Endothelial cell of umbilical vein (primary cell): ENCODE results near the gene SMIM14. TPM values are rescaled to one million over a fixed set of nuclear protein-coding genes. Genes with fewer than 3 reads are reported as not detected.

Experiments
- BruUV-seq: library from RNA; stranded (reverse); fragments of 400-500 nt; replicated peaks from 2 replicates; lab custom pipeline; 2021; lab: Mats Ljungman, UMichigan
- CTCF ChIA-PET: fragments of 300-600, 350-600 bp; sonication (Branson Sonifier 250); formaldehyde crosslinking; loops from one replicate; lab custom pipeline; 2021; ENCODE audit warnings: antibody characterized with exemption, inconsistent platforms; lab: Charles Lee
- POLR2A ChIA-PET: fragments of 300-600, 350-600 bp; sonication (Branson Sonifier 250); formaldehyde crosslinking; loops from one replicate; lab custom pipeline; 2021; ENCODE audit warnings: antibody characterized with exemption, inconsistent platforms; lab: Charles Lee
- DNase-seq: peaks from one replicate; pipeline ENCODE4 v3.0.0-alpha.2; 2011; ENCODE audit warnings: low read depth, low spot score
- FAIRE-seq: peaks from 2 replicates; lab custom pipeline; 2011; peaks lifted over from hg19 to GRCh38; lab: Jason Lieb, UNC
- H2AFZ ChIP-seq: 2 replicates; pipeline ENCODE4 v1.6.0; 2012; ENCODE audit warnings: low read depth, low read length, control low read depth, inconsistent platforms
- H3K27ac ChIP-seq: 2 replicates; pipeline ENCODE4 v1.5.1; 2011; ENCODE audit warnings: low read depth, mild to moderate bottlenecking, control low read depth, low read length, moderate library complexity; ENCODE audit not compliant: insufficient read depth
- H3K27me3 ChIP-seq, 2 experiments: 2 replicates each; pipeline versions ENCODE4 v1.6.0 to v1.6.1; 2011; ENCODE audit warnings: low read length in 2 of 2, mixed read lengths in 1 of 2; ENCODE audit not compliant: control insufficient read depth in 2 of 2, insufficient read depth in 2 of 2
- H3K36me3 ChIP-seq, 2 experiments: 2 replicates in 1 of 2; 3 replicates in 1 of 2; pipeline ENCODE4 v1.5.1; 2011; ENCODE audit warnings: low read length in 2 of 2, mild to moderate bottlenecking in 1 of 2, moderate library complexity in 1 of 2; ENCODE audit not compliant: control insufficient read depth in 2 of 2, insufficient read depth in 2 of 2; ENCODE audit errors: extremely low read depth in 1 of 2
- H3K4me1 ChIP-seq: 3 replicates; pipeline ENCODE4 v1.5.1; 2011; ENCODE audit warnings: mild to moderate bottlenecking, low read length; ENCODE audit not compliant: control insufficient read depth, insufficient read depth; ENCODE audit errors: extremely low read depth
- H3K4me2 ChIP-seq: 2 replicates; pipeline ENCODE4 v1.6.1; 2011; ENCODE audit warnings: low read length, control low read depth, mixed read lengths; ENCODE audit not compliant: insufficient read depth
- H3K4me3 ChIP-seq, 3 experiments: fragments of 200-600 bp in 1 of 3; sonication (generic), shearing (Covaris generic) in 1 of 3; replicated peaks in 1 of 3; 2 replicates each; pipeline ENCODE4 v1.5.1; 2011 to 2016; ENCODE audit warnings: control low read depth in 3 of 3, low read length in 3 of 3, mild to moderate bottlenecking in 2 of 3, inconsistent platforms in 1 of 3, low read depth in 1 of 3, moderate library complexity in 1 of 3; ENCODE audit not compliant: insufficient read depth in 1 of 3
- H3K79me2 ChIP-seq: 2 replicates; pipeline ENCODE4 v1.6.0; 2012; ENCODE audit warnings: low read length, inconsistent platforms; ENCODE audit not compliant: control insufficient read depth, insufficient read depth
- H3K9ac ChIP-seq: replicated peaks from 2 replicates; pipeline ENCODE3; 2011; ENCODE audit warnings: low read length, control low read depth; ENCODE audit not compliant: insufficient read depth; ENCODE audit errors: extremely low read depth
- H3K9me1 ChIP-seq: replicated peaks from 3 replicates; pipeline ENCODE4 v1.6.0; 2011; ENCODE audit warnings: mild to moderate bottlenecking, low read length; ENCODE audit not compliant: control insufficient read depth, insufficient read depth; ENCODE audit errors: extremely low read depth
- H3K9me3 ChIP-seq: replicated peaks from 2 replicates; pipeline ENCODE4 v1.5.1; 2012; ENCODE audit warnings: low read length, inconsistent platforms; ENCODE audit not compliant: control insufficient read depth, insufficient read depth
- H4K20me1 ChIP-seq: replicated peaks from 2 replicates; pipeline ENCODE3; 2011; ENCODE audit warnings: mild to moderate bottlenecking, low read length; ENCODE audit not compliant: control insufficient read depth, insufficient read depth; ENCODE audit errors: extremely low read depth
- CTCF ChIP-seq, 2 donors: IDR thresholded peaks; 1 replicate in 1 of 2; 2 replicates in 1 of 2; pipeline ENCODE4 v1.5.1; 2011; ENCODE audit warnings: low read length in 2 of 2, mild to moderate bottlenecking in 2 of 2, moderate library complexity in 2 of 2, control low read depth in 1 of 2, inconsistent platforms in 1 of 2, low read depth in 1 of 2; ENCODE audit not compliant: insufficient read depth in 1 of 2; ENCODE audit errors: extremely low read depth in 1 of 2
- EZH2 ChIP-seq: IDR thresholded peaks from 2 replicates; pipeline ENCODE4 v1.6.1; 2012; ENCODE audit warnings: borderline replicate concordance, low read depth, mild to moderate bottlenecking, moderate library complexity, low read length, inconsistent platforms; ENCODE audit not compliant: severe bottlenecking
- FOS ChIP-seq: IDR thresholded peaks from 2 replicates; pipeline ENCODE4 v1.6.1; 2011; ENCODE audit warnings: mild to moderate bottlenecking, low read length, moderate library complexity, borderline replicate concordance; ENCODE audit not compliant: insufficient read depth
- GATA2 ChIP-seq: IDR thresholded peaks from 2 replicates; pipeline ENCODE4 v1.7.0; 2011; ENCODE audit warnings: low read depth, mild to moderate bottlenecking, moderate library complexity, mixed read lengths, low read length; ENCODE audit not compliant: insufficient read length, insufficient read depth
- JUN ChIP-seq: IDR thresholded peaks from 2 replicates; pipeline ENCODE4 v1.6.1; 2011; ENCODE audit warnings: borderline replicate concordance, low read depth; ENCODE audit not compliant: insufficient read length, insufficient read depth
- MAX ChIP-seq: IDR thresholded peaks from 2 replicates; pipeline ENCODE4 v1.6.1; 2011; ENCODE audit not compliant: insufficient read depth, insufficient read length
- MYC ChIP-seq: IDR thresholded peaks from one replicate; pipeline ENCODE4 v1.6.1; 2011; ENCODE audit warnings: mild to moderate bottlenecking, low read depth, low read length
- POLR2A ChIP-seq: IDR thresholded peaks from 2 replicates; pipeline ENCODE4 v1.6.1; 2012; ENCODE audit warnings: low read depth, mild to moderate bottlenecking, control low read depth, low read length
- POLR2AphosphoS5 ChIP-seq: IDR thresholded peaks from 2 replicates; pipeline ENCODE4 v1.6.1; 2012; ENCODE audit warnings: low read depth, mild to moderate bottlenecking, control low read depth, low read length, moderate library complexity; ENCODE audit not compliant: insufficient read depth
- dilution Hi-C: fragments of 300-500 bp; cut with MboI; formaldehyde crosslinking; loops from one replicate; pipeline ENCODE4 v1.15.0; 2019; ENCODE audit warnings: low sequenced_read_pairs; ENCODE audit not compliant: extremely low pct_ligation_motif_present
- intact Hi-C: fragments of 100-400 bp; cut with micrococcal nuclease; formaldehyde crosslinking; loops from one replicate; pipeline ENCODE4 v1.10.0; 2022
- polyA plus RNA-seq, 4 experiments: library from polyadenylated mRNA; depleted of rRNA in 3 of 4; stranded (reverse) in 3 of 4; unstranded in 1 of 4; fragments of >200 nt; gene quantifications; 2 replicates each; pipeline versions ENCODE4 v1.2.1 to v1.2.3, GENCODE V29; 2011 to 2012; ENCODE audit warnings: missing spikeins in 1 of 4
- total RNA-seq: library from RNA; stranded (reverse); gene quantifications from 2 replicates; pipeline ENCODE4 v1.2.3, GENCODE V29; 2021

The SMIM14 gene
- total and polyA plus RNA-seq, 2 donors (not counting 3 experiments of a cell fraction or from before 2014, with no cell fraction given), result 12.3 to 15.4 TPM

DNA sequence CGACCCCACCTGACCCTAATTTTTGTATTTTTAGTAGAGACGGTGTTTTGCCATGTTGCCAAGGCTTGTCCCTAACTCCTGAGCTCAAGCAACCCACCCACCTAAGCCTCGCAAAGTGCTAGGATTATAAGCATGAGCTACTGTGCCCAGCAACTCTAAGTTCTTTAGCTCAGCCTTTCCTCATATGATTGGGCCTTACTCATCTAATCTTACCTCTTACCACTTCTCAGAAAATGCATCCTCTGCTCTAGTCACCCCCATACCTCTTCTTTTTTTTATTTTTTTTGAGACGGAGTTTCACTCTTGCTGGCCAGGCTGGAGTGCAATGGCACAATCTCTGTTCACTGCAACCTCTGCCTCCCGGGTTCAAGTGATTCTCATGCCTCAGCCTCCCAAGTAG is 75.9 kb downstream of the SMIM14 start:
- Histone ChIP-seq H3K9me1 (no peaks in the 10 kb centered on the region), H3K27ac (no peak overlapping the region), H3K79me2 (no peaks in the 10 kb centered on the region), H3K4me3 (no peak overlapping the region), H3K9ac (no peak overlapping the region), H3K27me3 (no peaks in the 10 kb centered on the region), H3K4me2 (no peak overlapping the region), H3K9me3 (no peaks in the 10 kb centered on the region), H3K4me1 (no peaks in the 10 kb centered on the region), H2AFZ (no peak overlapping the region), H3K36me3 (peaks cover 0 to 3% of the 10 kb centered on the region in 2 experiments), H4K20me1 (no peaks in the 10 kb centered on the region)
- intact Hi-C loops (no loop called here), dilution Hi-C loops (no loop called here)
- POLR2A ChIA-PET, result no interaction called here
- FAIRE-seq, result no peak
- TF ChIP-seq FOS, result no peak
- no peak for TF ChIP-seq GATA2
- DNase-seq, result no peak
- CTCF ChIA-PET, result interaction anchor here (0.7 to 0.8 kb wide), 2 partner anchors 16 to 70 kb away, joined by 3 read pairs; no protein-coding TSS in a partner anchor
- no TSS peak for BruUV-seq

- FAIRE-seq, result no peak
- H3K27me3 ChIP-seq, result no peaks in the 10 kb centered on the region
- H3K4me1 ChIP-seq, result no peaks in the 10 kb centered on the region
- TF ChIP-seq MYC, result no peak
- no peak for TF ChIP-seq GATA2
- TF ChIP-seq CTCF (IDR thresholded peaks at IDR 0.05; ENCODE audit: extremely low read depth in 1 of 2, insufficient read depth in 1 of 2, low read depth in 1 of 2, low read length in 2 of 2), result no peak
- no peak for TF ChIP-seq FOS
- TF ChIP-seq MAX, result no peak
- TF ChIP-seq POLR2AphosphoS5, result no peak
- no peak for TF ChIP-seq JUN
- no peak for TF ChIP-seq EZH2
- no peak for TF ChIP-seq POLR2A
- dilution Hi-C loops (no loop called here), intact Hi-C loops (no loop called here)
- DNase-seq, result no peak
- no peaks in the 10 kb centered on the region for H3K9me1 ChIP-seq
- no peaks in the 10 kb centered on the region for H4K20me1 ChIP-seq
- H3K9me3 ChIP-seq, result no peaks in the 10 kb centered on the region
- no peaks in the 10 kb centered on the region for H3K36me3 ChIP-seq
- H3K4me3 ChIP-seq, result no peak overlapping the region
- no peak overlapping the region for H2AFZ ChIP-seq
- ChIA-PET POLR2A (no interaction called here), CTCF (interaction anchor here (1.3 to 2.2 kb wide), 2 partner anchors 9 to 15 kb away, joined by 3 to 6 read pairs; no protein-coding TSS in a partner anchor)
- no TSS peak for BruUV-seq
- H3K4me2 ChIP-seq, result no peak overlapping the region
- H3K79me2 ChIP-seq, result no peaks in the 10 kb centered on the region
- H3K9ac ChIP-seq, result no peak overlapping the region
- H3K27ac ChIP-seq, result no peak overlapping the region
These were observed 79.0 kb downstream of the SMIM14 start for GRCh38 chr4:39559626-39560025.
